Measurements from ENCODE around the gene MRPL9.

MRPL9 gene

DNA sequence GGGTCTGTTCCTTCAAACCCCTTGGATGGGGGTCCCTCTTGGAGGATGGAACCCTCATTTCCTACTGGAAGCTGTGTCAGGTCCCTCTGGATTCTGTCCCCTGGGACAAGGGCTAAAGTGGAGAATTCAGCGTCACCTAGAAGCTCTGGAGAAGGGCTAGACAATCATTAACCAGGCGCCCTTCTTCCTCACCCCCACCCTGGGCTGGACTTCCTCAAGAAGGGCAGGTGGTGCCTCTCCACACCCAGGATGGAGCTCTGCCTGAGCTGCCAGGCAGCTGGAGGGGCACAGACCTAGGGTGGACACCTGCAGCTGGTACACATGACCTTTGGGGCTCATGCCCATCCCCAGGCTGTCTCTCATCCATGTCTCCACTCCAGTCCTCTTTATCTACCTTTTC lies 50.3 kb downstream of the MRPL9 start:
- Histone ChIP-seq H3K4me2 (ENCODE audit: low read length) (no peak overlapping the region), H3F3A (ENCODE audit: insufficient read depth, low read length) (no peaks in the 10 kb centered on the region), H3K36me3 (ENCODE audit: insufficient read depth, low read length) (no peaks in the 10 kb centered on the region), H3K9me2 (ENCODE audit: low read depth, low read length) (no peaks in the 10 kb centered on the region), H3K27me3 (ENCODE audit: insufficient read depth, low read length) (no peaks in the 10 kb centered on the region), H3K4me3 (ENCODE audit: low read depth, low read length, poor library complexity, severe bottlenecking) (no peak overlapping the region), H3K4me1 (ENCODE audit: insufficient read depth, low read length, severe bottlenecking) (no peaks in the 10 kb centered on the region), H3K9ac (ENCODE audit: low read length) (no peak overlapping the region), H3K79me2 (ENCODE audit: insufficient read depth, low read length) (no peaks in the 10 kb centered on the region), H3K9me3 (ENCODE audit: low read length) (no peaks in the 10 kb centered on the region), H3K27ac (ENCODE audit: low read depth, low read length, poor library complexity, severe bottlenecking) (no peak overlapping the region), H4K20me1 (ENCODE audit: insufficient read depth, low read length) (no peaks in the 10 kb centered on the region), H2AFZ (ENCODE audit: low read length) (no peak overlapping the region)
- TF ChIP-seq EZH2 (IDR thresholded peaks at IDR 0.05; ENCODE audit: borderline replicate concordance, low read length): no peak
- TF ChIP-seq, protein P1, sequence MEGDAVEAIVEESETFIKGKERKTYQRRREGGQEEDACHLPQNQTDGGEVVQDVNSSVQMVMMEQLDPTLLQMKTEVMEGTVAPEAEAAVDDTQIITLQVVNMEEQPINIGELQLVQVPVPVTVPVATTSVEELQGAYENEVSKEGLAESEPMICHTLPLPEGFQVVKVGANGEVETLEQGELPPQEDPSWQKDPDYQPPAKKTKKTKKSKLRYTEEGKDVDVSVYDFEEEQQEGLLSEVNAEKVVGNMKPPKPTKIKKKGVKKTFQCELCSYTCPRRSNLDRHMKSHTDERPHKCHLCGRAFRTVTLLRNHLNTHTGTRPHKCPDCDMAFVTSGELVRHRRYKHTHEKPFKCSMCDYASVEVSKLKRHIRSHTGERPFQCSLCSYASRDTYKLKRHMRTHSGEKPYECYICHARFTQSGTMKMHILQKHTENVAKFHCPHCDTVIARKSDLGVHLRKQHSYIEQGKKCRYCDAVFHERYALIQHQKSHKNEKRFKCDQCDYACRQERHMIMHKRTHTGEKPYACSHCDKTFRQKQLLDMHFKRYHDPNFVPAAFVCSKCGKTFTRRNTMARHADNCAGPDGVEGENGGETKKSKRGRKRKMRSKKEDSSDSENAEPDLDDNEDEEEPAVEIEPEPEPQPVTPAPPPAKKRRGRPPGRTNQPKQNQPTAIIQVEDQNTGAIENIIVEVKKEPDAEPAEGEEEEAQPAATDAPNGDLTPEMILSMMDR (IDR thresholded peaks at IDR 0.05; ENCODE audit: low read length): no peak

GRCh38 chr1:151711951-151712350 lies 51.3 kb downstream of the MRPL9 start:
- H3K4me3 ChIP-seq (ENCODE audit: low read depth, low read length, poor library complexity, severe bottlenecking): no peak overlapping the region
- H3K4me1 ChIP-seq (ENCODE audit: insufficient read depth, low read length, severe bottlenecking): no peaks in the 10 kb centered on the region
- H3K79me2 ChIP-seq (ENCODE audit: insufficient read depth, low read length): no peaks in the 10 kb centered on the region
- no peaks in the 10 kb centered on the region for H3F3A ChIP-seq (ENCODE audit: insufficient read depth, low read length)
- no peaks in the 10 kb centered on the region for H3K9me2 ChIP-seq (ENCODE audit: low read depth, low read length)
- H4K20me1 ChIP-seq (ENCODE audit: insufficient read depth, low read length): no peaks in the 10 kb centered on the region
- no peak overlapping the region for H3K4me2 ChIP-seq (ENCODE audit: low read length)
- H3K36me3 ChIP-seq (ENCODE audit: insufficient read depth, low read length): no peaks in the 10 kb centered on the region
- no peak overlapping the region for H2AFZ ChIP-seq (ENCODE audit: low read length)
- no peaks in the 10 kb centered on the region for H3K27me3 ChIP-seq (ENCODE audit: insufficient read depth, low read length)
- H3K9me3 ChIP-seq (ENCODE audit: low read length): no peaks in the 10 kb centered on the region
- no peak overlapping the region for H3K9ac ChIP-seq (ENCODE audit: low read length)
- H3K27ac ChIP-seq (ENCODE audit: low read depth, low read length, poor library complexity, severe bottlenecking): no peak overlapping the region
- TF ChIP-seq EZH2 (IDR thresholded peaks at IDR 0.05; ENCODE audit: borderline replicate concordance, low read length): no peak
- TF ChIP-seq, protein P1 (IDR thresholded peaks at IDR 0.05; ENCODE audit: low read length): no peak

DNA sequence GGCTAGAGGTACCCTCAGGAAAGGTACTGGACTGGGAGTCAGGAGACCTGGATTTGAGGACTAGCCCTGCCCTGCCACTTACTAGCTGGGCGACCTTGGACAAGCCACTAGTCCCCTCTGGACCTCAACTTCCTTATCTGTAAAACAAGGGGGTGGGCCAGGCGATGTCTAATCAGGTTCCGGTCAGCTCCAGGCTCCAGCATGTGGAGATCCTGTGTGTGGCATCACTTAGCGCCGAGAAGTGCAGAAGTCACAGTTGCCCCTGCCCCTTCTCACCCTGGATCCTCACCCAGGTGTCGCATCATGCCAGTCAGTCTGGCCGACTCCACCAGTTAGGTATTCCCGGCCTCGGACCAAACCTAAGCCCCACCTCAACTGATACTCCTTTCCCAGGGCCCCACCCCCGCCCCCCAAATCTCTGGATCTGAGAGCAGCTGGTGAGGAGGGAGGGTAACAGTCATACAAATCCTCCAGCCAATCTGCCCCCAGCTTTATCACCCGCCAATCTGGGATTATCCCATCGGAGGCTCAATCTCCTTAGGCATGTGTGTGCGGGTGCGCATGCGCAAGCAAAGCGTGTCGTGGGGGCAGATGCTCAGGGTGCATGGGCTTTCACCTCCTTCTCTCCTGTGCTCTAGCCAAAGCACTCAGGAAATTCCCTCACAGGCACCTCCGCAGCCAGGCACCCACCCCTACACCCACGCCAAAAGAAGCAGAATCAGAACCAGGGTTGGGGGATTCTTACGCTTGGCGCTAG lies 52.1 kb downstream of the MRPL9 start:
- Histone ChIP-seq H3K9ac (ENCODE audit: low read length) (no peak overlapping the region), H3K9me2 (ENCODE audit: low read depth, low read length) (no peaks in the 10 kb centered on the region), H3F3A (ENCODE audit: insufficient read depth, low read length) (no peaks in the 10 kb centered on the region), H4K20me1 (ENCODE audit: insufficient read depth, low read length) (no peaks in the 10 kb centered on the region), H3K36me3 (ENCODE audit: insufficient read depth, low read length) (no peaks in the 10 kb centered on the region), H3K4me1 (ENCODE audit: insufficient read depth, low read length, severe bottlenecking) (no peaks in the 10 kb centered on the region), H3K9me3 (ENCODE audit: low read length) (no peaks in the 10 kb centered on the region), H3K27ac (ENCODE audit: low read depth, low read length, poor library complexity, severe bottlenecking) (no peak overlapping the region), H3K79me2 (ENCODE audit: insufficient read depth, low read length) (no peaks in the 10 kb centered on the region), H3K4me2 (ENCODE audit: low read length) (no peak overlapping the region), H3K27me3 (ENCODE audit: insufficient read depth, low read length) (no peaks in the 10 kb centered on the region), H2AFZ (ENCODE audit: low read length) (no peak overlapping the region), H3K4me3 (ENCODE audit: low read depth, low read length, poor library complexity, severe bottlenecking) (no peak overlapping the region)
- TF ChIP-seq, protein P1 (IDR thresholded peaks at IDR 0.05; ENCODE audit: low read length): no peak
- TF ChIP-seq EZH2 (IDR thresholded peaks at IDR 0.05; ENCODE audit: borderline replicate concordance, low read length): no peak

All from OCI-LY1 (cell line).